ENCODE results near the gene RNU5B-1. TPM values are rescaled to one million over a fixed set of nuclear protein-coding genes. Genes with fewer than 3 reads are reported as not detected.

Gene RNU5B-1
- total and polyA plus RNA-seq, 9 of the 15 experiments (the other 6 are each of a cell fraction or from before 2014, with no cell fraction given) = 14.2 TPM; not detected in 8

- TF ChIP-seq, protein P1, sequence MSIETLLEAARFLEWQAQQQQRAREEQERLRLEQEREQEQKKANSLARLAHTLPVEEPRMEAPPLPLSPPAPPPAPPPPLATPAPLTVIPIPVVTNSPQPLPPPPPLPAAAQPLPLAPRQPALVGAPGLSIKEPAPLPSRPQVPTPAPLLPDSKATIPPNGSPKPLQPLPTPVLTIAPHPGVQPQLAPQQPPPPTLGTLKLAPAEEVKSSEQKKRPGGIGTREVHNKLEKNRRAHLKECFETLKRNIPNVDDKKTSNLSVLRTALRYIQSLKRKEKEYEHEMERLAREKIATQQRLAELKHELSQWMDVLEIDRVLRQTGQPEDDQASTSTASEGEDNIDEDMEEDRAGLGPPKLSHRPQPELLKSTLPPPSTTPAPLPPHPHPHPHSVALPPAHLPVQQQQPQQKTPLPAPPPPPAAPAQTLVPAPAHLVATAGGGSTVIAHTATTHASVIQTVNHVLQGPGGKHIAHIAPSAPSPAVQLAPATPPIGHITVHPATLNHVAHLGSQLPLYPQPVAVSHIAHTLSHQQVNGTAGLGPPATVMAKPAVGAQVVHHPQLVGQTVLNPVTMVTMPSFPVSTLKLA (conservative IDR thresholded peaks at IDR 0.05) = peak; percentile 31 to 68; a peak in 2 of 4 replicates
- TF ChIP-seq, protein P2, sequence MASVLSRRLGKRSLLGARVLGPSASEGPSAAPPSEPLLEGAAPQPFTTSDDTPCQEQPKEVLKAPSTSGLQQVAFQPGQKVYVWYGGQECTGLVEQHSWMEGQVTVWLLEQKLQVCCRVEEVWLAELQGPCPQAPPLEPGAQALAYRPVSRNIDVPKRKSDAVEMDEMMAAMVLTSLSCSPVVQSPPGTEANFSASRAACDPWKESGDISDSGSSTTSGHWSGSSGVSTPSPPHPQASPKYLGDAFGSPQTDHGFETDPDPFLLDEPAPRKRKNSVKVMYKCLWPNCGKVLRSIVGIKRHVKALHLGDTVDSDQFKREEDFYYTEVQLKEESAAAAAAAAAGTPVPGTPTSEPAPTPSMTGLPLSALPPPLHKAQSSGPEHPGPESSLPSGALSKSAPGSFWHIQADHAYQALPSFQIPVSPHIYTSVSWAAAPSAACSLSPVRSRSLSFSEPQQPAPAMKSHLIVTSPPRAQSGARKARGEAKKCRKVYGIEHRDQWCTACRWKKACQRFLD (CRISPR knock-in tag; IDR thresholded peaks at IDR 0.05) = no peak
- TF ChIP-seq ETS2 (tag; IDR thresholded peaks at IDR 0.05; ENCODE audit: borderline replicate concordance, poor library complexity, severe bottlenecking) (no peak), NFXL1 (CRISPR knock-in tag; IDR thresholded peaks at IDR 0.05) (no peak), JUN (IDR thresholded peaks at IDR 0.05; ENCODE audit: borderline replicate concordance, low read depth, low read length) (no peak), JUN (CRISPR knock-in tag; IDR thresholded peaks at IDR 0.05; ENCODE audit: borderline replicate concordance) (0 out of 2 replicates have a peak, but pooled peaks have one; percentile 34), FOXA3 (CRISPR knock-in tag; conservative IDR thresholded peaks at IDR 0.05 in 1 of 2, IDR thresholded peaks at IDR 0.05 in 1 of 2) (peak in 1 of 2 experiments; percentile 66; a peak in 1 of 4 replicates), NR1H2 (CRISPR knock-in tag; IDR thresholded peaks at IDR 0.05) (no peak), NR2F6 (CRISPR knock-in tag; IDR thresholded peaks at IDR 0.05) (no peak), RBM25 (IDR thresholded peaks at IDR 0.05; ENCODE audit: low read depth, low read length, severe bottlenecking) (no peak), KLF6 (CRISPR knock-in tag; IDR thresholded peaks at IDR 0.05; ENCODE audit: borderline replicate concordance) (0 out of 2 replicates have a peak, but pooled peaks have one; percentile 44), ETV1 (tag; conservative IDR thresholded peaks at IDR 0.05; ENCODE audit: low read depth) (0 out of 2 replicates have a peak, but pooled peaks have one; percentile 3), FOXJ2 (tag; IDR thresholded peaks at IDR 0.05) (no peak), FOXK1 (CRISPR knock-in tag; IDR thresholded peaks at IDR 0.05; ENCODE audit: borderline replicate concordance) (no peak), ZNF143 (CRISPR knock-in tag; IDR thresholded peaks at IDR 0.05) (no peak), EP400 (IDR thresholded peaks at IDR 0.05) (peak; percentile 22; the same call in 1 of the 2 replicates), LEF1 (IDR thresholded peaks at IDR 0.05) (no peak), NONO (IDR thresholded peaks at IDR 0.05; ENCODE audit: low read depth in 2 of 2, low read length in 1 of 2) (0 out of 4 replicates have a peak, but pooled peaks of 1 of the 2 experiments have one; percentile 15), CGGBP1 (CRISPR knock-in tag; IDR thresholded peaks at IDR 0.05) (no peak), MXD1 (CRISPR knock-in tag; IDR thresholded peaks at IDR 0.05; ENCODE audit: borderline replicate concordance, poor library complexity, severe bottlenecking) (no peak), PKNOX1 (IDR thresholded peaks at IDR 0.05) (no peak)
- TF ChIP-seq, protein P3, sequence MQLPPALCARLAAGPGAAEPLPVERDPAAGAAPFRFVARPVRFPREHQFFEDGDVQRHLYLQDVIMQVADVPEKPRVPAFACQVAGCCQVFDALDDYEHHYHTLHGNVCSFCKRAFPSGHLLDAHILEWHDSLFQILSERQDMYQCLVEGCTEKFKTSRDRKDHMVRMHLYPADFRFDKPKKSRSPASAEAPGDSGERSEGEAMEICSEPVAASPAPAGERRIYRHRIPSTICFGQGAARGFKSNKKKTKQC (CRISPR knock-in tag; IDR thresholded peaks at IDR 0.05) = no peak; the same call in 1 of the 2 replicates
Observed at GRCh38 chr15:65286069-65286703, 18.3 kb upstream of the RNU5B-1 start (continued).

All from K562 (cell line).